ENCODE data around the gene ASPG. TPM values are rescaled to one million over a fixed set of nuclear protein-coding genes. Genes with fewer than 3 reads are reported as not detected.

ASPG gene
- total and polyA plus RNA-seq, 2 experiments from 2014 or later, result 5.9 to 20.3 TPM

DNA sequence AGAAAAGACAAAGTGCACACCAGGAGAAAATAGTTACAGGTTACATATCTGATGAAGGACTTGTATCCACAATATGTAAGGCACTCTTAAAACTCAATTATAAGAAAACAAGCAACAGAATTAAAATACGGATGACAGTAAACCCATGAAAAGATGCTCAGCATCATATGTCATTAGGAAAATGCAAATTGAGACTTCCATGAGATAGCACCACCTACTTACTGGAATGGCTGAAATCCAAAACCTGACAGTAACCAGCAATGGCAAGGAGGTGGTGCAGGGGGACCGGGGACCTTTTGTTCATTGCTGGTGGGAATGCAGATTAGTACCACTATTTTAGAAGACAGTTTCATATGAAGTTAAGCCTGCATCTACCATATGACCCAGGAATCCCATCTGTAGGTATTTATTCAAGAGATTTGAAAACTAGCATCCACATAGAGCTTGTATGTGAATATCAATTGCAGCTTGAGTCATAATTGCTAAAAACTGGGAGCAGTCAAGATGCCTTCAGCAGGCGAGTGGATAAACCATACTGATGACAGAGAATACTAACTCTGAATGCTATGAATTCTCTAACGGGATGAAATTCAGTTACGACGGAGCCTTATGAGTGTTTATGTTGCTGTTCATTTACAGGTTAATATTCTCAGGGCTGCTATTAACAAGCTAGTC lies 43.9 kb upstream of the ASPG start:
- no peak for DNase-seq (ENCODE audit: low spot score)
- H4K20me1 ChIP-seq (ENCODE audit: insufficient read depth, poor library complexity, severe bottlenecking), result no peaks in the 10 kb centered on the region

DNA sequence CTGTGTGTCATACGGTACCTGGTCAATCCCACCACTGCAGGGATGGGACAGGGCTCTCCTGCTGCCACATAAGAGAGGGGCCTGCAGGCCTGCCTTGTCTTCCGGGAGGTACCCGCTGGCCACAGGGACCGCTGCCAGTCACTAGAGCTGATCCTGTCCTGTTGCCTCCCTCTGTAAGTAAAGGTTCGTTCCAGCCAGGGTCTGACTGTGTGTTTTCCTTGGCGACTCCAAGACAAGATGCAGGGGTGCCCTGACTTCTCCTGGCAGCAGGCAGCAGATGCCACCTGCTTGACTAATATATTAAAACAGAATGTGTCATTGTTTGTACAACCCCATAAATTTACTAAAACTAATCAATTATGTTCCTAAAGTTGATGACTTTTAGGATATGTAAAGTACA lies 41.5 kb upstream of the ASPG start:
- H3K27ac ChIP-seq, result no peak overlapping the region
- no peak for DNase-seq (ENCODE audit: low spot score)
- H2AFZ ChIP-seq, result no peak overlapping the region
- H3K4me3 ChIP-seq, result no peak overlapping the region
- no peaks in the 10 kb centered on the region for H3K9me3 ChIP-seq (ENCODE audit: low read depth)
- H3K27me3 ChIP-seq, result no peaks in the 10 kb centered on the region
- WGBS (ENCODE audit: low lambda C conversion rate, missing lambda C conversion rate), result 92% methylated on average over 6 of the region's 6 CpGs
- H3K9me2 ChIP-seq (replicated peaks; ENCODE audit: insufficient read depth), result no peaks in the 10 kb centered on the region
- H3K4me1 ChIP-seq (ENCODE audit: insufficient read depth), result peaks cover 7% of the 10 kb centered on the region
- H3K4me2 ChIP-seq, result no peak overlapping the region
- TF ChIP-seq EZH2 (IDR thresholded peaks at IDR 0.05; ENCODE audit: borderline replicate concordance) (no peak), EZH2phosphoT487 (IDR thresholded peaks at IDR 0.05; ENCODE audit: low read depth, severe bottlenecking, unreplicated experiment) (no peak)
- TF ChIP-seq, protein P1, sequence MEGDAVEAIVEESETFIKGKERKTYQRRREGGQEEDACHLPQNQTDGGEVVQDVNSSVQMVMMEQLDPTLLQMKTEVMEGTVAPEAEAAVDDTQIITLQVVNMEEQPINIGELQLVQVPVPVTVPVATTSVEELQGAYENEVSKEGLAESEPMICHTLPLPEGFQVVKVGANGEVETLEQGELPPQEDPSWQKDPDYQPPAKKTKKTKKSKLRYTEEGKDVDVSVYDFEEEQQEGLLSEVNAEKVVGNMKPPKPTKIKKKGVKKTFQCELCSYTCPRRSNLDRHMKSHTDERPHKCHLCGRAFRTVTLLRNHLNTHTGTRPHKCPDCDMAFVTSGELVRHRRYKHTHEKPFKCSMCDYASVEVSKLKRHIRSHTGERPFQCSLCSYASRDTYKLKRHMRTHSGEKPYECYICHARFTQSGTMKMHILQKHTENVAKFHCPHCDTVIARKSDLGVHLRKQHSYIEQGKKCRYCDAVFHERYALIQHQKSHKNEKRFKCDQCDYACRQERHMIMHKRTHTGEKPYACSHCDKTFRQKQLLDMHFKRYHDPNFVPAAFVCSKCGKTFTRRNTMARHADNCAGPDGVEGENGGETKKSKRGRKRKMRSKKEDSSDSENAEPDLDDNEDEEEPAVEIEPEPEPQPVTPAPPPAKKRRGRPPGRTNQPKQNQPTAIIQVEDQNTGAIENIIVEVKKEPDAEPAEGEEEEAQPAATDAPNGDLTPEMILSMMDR (IDR thresholded peaks at IDR 0.05; ENCODE audit: poor library complexity), result no peak
- H3K36me3 ChIP-seq (replicated peaks; ENCODE audit: insufficient read depth, low read depth), result no peaks in the 10 kb centered on the region
- no peaks in the 10 kb centered on the region for H3K79me2 ChIP-seq
- H4K20me1 ChIP-seq (ENCODE audit: insufficient read depth, poor library complexity, severe bottlenecking), result no peaks in the 10 kb centered on the region

More for the DNA sequence above, 43.9 kb upstream of the ASPG start:
- Histone ChIP-seq H3K27me3 (no peaks in the 10 kb centered on the region), H2AFZ (no peak overlapping the region), H3K27ac (no peak overlapping the region), H3K4me2 (no peak overlapping the region), H3K9me2 (replicated peaks; ENCODE audit: insufficient read depth) (no peaks in the 10 kb centered on the region), H3K4me1 (ENCODE audit: insufficient read depth) (no peaks in the 10 kb centered on the region), H3K36me3 (replicated peaks; ENCODE audit: insufficient read depth, low read depth) (no peaks in the 10 kb centered on the region), H3K4me3 (no peak overlapping the region), H3K9me3 (ENCODE audit: low read depth) (no peaks in the 10 kb centered on the region), H3K79me2 (no peaks in the 10 kb centered on the region)
- 88% methylated on average over 6 of the region's 6 CpGs for WGBS (ENCODE audit: low lambda C conversion rate, missing lambda C conversion rate)
- TF ChIP-seq EZH2phosphoT487 (IDR thresholded peaks at IDR 0.05; ENCODE audit: low read depth, severe bottlenecking, unreplicated experiment) (no peak), EZH2 (IDR thresholded peaks at IDR 0.05; ENCODE audit: borderline replicate concordance) (no peak)
- TF ChIP-seq, protein P1 (IDR thresholded peaks at IDR 0.05; ENCODE audit: poor library complexity), result no peak

DNA sequence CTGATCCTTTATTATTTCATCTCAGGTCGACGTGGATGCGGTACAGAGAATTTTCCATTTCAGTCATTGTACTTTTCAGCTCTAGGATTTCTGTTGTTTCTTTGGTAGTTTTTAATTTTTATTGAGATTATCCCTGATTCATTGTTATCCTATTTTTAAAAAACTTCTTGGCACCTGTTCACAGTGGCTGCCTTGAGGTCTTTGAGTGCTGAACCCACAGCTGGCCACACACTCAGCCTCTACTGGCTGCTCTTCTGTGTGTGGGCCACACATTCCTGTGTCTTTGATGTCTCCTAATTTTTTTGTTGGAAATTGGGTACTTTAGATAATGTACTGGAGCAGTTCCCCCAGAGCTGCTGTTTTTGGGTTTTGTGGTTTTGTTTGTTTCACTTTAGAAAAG lies 37.7 kb upstream of the ASPG start:
- Histone ChIP-seq H3K4me1 (ENCODE audit: insufficient read depth) (peaks cover 15% of the 10 kb centered on the region), H2AFZ (no peak overlapping the region), H3K9me2 (replicated peaks; ENCODE audit: insufficient read depth) (no peaks in the 10 kb centered on the region), H3K4me2 (no peak overlapping the region), H3K36me3 (replicated peaks; ENCODE audit: insufficient read depth, low read depth) (no peaks in the 10 kb centered on the region), H4K20me1 (ENCODE audit: insufficient read depth, poor library complexity, severe bottlenecking) (no peaks in the 10 kb centered on the region), H3K27ac (peak overlapping the region; percentile 92), H3K4me3 (no peak overlapping the region), H3K27me3 (no peaks in the 10 kb centered on the region), H3K79me2 (no peaks in the 10 kb centered on the region), H3K9me3 (ENCODE audit: low read depth) (no peaks in the 10 kb centered on the region)
- no peak for DNase-seq (ENCODE audit: low spot score)
- no peak for TF ChIP-seq EZH2 (IDR thresholded peaks at IDR 0.05; ENCODE audit: borderline replicate concordance)
- TF ChIP-seq EZH2phosphoT487 (IDR thresholded peaks at IDR 0.05; ENCODE audit: low read depth, severe bottlenecking, unreplicated experiment), result no peak
- TF ChIP-seq, protein P1 (IDR thresholded peaks at IDR 0.05; ENCODE audit: poor library complexity), result no peak
- 98% methylated on average over 3 of the region's 3 CpGs for WGBS (ENCODE audit: low lambda C conversion rate, missing lambda C conversion rate)

Data from hepatocyte (in vitro differentiated cells).